Panc1 (cell line): ENCODE results near the gene RELT. TPM values are rescaled to one million over a fixed set of nuclear protein-coding genes. Genes with fewer than 3 reads are reported as not detected.

ENCODE experiments used
- ATAC-seq: fragments of 200-7000 bp; cut with Tn5 transposase; 2 replicates; pipeline ENCODE4 v1.9.1; 2020; ENCODE audit warnings: mild to moderate bottlenecking, moderate library complexity
- BruUV-seq: library from RNA; stranded (reverse); fragments of 400-500 nt; replicated peaks from 2 replicates; lab custom pipeline; 2021; lab: Mats Ljungman, UMichigan
- CTCF ChIA-PET: fragments of 300-600 bp; sonication (Branson Sonifier 250); formaldehyde crosslinking; loops from one replicate; lab custom pipeline; 2022; ENCODE audit warnings: antibody characterized with exemption; lab: Charles Lee
- POLR2A ChIA-PET: fragments of 300-600 bp; sonication (Branson Sonifier 250); formaldehyde crosslinking; loops from one replicate; lab custom pipeline; 2022; ENCODE audit warnings: antibody characterized with exemption; lab: Charles Lee
- DNase-seq: peaks from one replicate; pipeline ENCODE4 v3.0.0-alpha.2; 2010; ENCODE audit warnings: low read depth, low spot score
- H3K27ac ChIP-seq: 2 replicates; pipeline ENCODE4 v1.5.1; 2011; ENCODE audit warnings: mild to moderate bottlenecking, low read length, inconsistent platforms
- H3K27me3 ChIP-seq: fragments of 200-500 bp; sonication (Bioruptor generic); 2 replicates; pipeline ENCODE4 v1.6.0; 2014; ENCODE audit warnings: low read length, inconsistent platforms; ENCODE audit not compliant: control insufficient read depth, insufficient read depth
- H3K36me3 ChIP-seq: fragments of 200-500 bp; sonication (Bioruptor generic); 2 replicates; pipeline ENCODE4 v1.5.1; 2014; ENCODE audit warnings: inconsistent platforms, mild to moderate bottlenecking, low read length, moderate library complexity; ENCODE audit not compliant: control insufficient read depth, insufficient read depth
- H3K4me1 ChIP-seq: 2 replicates; pipeline ENCODE4 v1.5.1; 2011; ENCODE audit warnings: inconsistent platforms, mild to moderate bottlenecking, low read length, moderate library complexity; ENCODE audit not compliant: control insufficient read depth, insufficient read depth
- H3K4me3 ChIP-seq, 2 experiments: 2 replicates each; pipeline ENCODE4 v1.5.1; 2011 to 2012; ENCODE audit warnings: low read depth in 2 of 2, low read length in 2 of 2, mild to moderate bottlenecking in 2 of 2, inconsistent platforms in 1 of 2, moderate library complexity in 1 of 2
- H3K9me3 ChIP-seq: fragments of 200-500 bp; sonication (Bioruptor generic); 2 replicates; pipeline ENCODE4 v1.5.1; 2014; ENCODE audit warnings: low read depth, mild to moderate bottlenecking, inconsistent platforms, low read length, moderate library complexity; ENCODE audit not compliant: control insufficient read depth, insufficient read depth
- CTCF ChIP-seq: fragments of 450-650 bp; IDR thresholded peaks from 2 replicates; pipeline ENCODE4 v1.5.1; 2017; ENCODE audit warnings: mild to moderate bottlenecking
- POLR2AphosphoS5 ChIP-seq: IDR thresholded peaks from 2 replicates; pipeline ENCODE4 v1.6.1; 2012; ENCODE audit warnings: mild to moderate bottlenecking, low read depth, low read length, moderate library complexity
- SIN3A ChIP-seq: IDR thresholded peaks from 2 replicates; pipeline ENCODE4 v1.6.1; 2012; ENCODE audit warnings: low read depth, mild to moderate bottlenecking, low read length, moderate library complexity, borderline replicate concordance; ENCODE audit not compliant: insufficient read depth
- TCF7L2 ChIP-seq: IDR thresholded peaks from 2 replicates; pipeline ENCODE4 v1.6.1; 2011; ENCODE audit warnings: mild to moderate bottlenecking, low read depth, low read length, inconsistent platforms
- in situ Hi-C: cut with HindIII; loops from 2 replicates; pipeline ENCODE4 v1.10.0; 2016; ENCODE audit warnings: low sequenced_read_pairs, low pct_unique_long_range_greater_than_20kb
- intact Hi-C: fragments of 100-400 bp; cut with micrococcal nuclease; formaldehyde crosslinking; loops from one replicate; pipeline ENCODE4 v1.10.0; 2022; ENCODE audit not compliant: unreplicated experiment
- total RNA-seq: library from RNA; stranded (reverse); gene quantifications from one replicate; pipeline ENCODE4 v1.2.1, GENCODE V29; 2021; ENCODE audit not compliant: unreplicated experiment
- TF ChIP-seq, protein P1 (sequence below), 2 experiments: IDR thresholded peaks; 2 replicates each; pipeline ENCODE4 v1.6.1; 2011 to 2012; ENCODE audit warnings: low read depth in 2 of 2, control low read depth in 1 of 2, low read length in 1 of 2, mild to moderate bottlenecking in 1 of 2, moderate library complexity in 1 of 2; ENCODE audit not compliant: insufficient read depth in 1 of 2

RELT gene
- total RNA-seq, 1 experiment from 2014 or later = 11.3 TPM

DNA sequence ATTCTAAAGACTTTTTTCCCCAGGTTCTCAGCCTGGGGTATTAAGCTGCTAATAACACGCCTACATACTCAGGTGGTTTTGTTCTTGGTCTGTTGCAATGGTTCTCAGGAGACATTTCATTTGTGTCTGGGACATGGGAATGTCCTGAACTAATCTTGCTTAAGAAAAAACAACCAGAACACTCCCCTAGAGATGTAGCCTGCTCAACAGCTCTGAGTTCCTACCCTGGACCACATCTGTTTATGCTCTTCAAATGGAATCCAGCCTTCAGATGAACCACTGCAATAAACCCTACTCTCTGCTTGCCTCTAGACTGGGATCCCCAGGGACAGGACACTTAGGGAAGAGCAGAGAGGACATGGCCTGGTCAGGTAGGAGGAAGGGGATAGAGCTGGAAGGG is 29.9 kb downstream of the RELT start:
- no peaks in the 10 kb centered on the region for H3K9me3 ChIP-seq
- no peak for DNase-seq
- in situ Hi-C loops (no loop called here), intact Hi-C loops (no loop called here)
- H3K4me3 ChIP-seq = no peak overlapping the region
- H3K27ac ChIP-seq = no peak overlapping the region
- CTCF ChIA-PET = interaction anchor here (0.5 kb wide), 1 partner anchor 24 kb away, joined by 5 read pairs; no protein-coding TSS in a partner anchor
- ATAC-seq = no peak
- no TSS peak for BruUV-seq
- TF ChIP-seq TCF7L2 (no peak), SIN3A (no peak), CTCF (no peak)
- POLR2A ChIA-PET = no interaction called here
- H3K27me3 ChIP-seq = no peaks in the 10 kb centered on the region
- no peaks in the 10 kb centered on the region for H3K4me1 ChIP-seq
- H3K36me3 ChIP-seq = no peaks in the 10 kb centered on the region; the same call in 1 of the 2 replicates

GRCh38 chr11:73406619-73407018 is 30.4 kb downstream of the RELT start:
- intact Hi-C loops (no loop called here), in situ Hi-C loops (no loop called here)
- Histone ChIP-seq H3K36me3 (no peaks in the 10 kb centered on the region; the same call in 1 of the 2 replicates), H3K27me3 (no peaks in the 10 kb centered on the region), H3K4me1 (no peaks in the 10 kb centered on the region), H3K27ac (no peak overlapping the region), H3K4me3 (no peak overlapping the region), H3K9me3 (no peaks in the 10 kb centered on the region)
- CTCF ChIA-PET = interaction anchor here (0.9 kb wide), 1 partner anchor 56 kb away, joined by 3 read pairs; no protein-coding TSS in a partner anchor
- TF ChIP-seq POLR2AphosphoS5 (no peak), TCF7L2 (no peak), SIN3A (no peak), CTCF (no peak)
- TF ChIP-seq, protein P1, sequence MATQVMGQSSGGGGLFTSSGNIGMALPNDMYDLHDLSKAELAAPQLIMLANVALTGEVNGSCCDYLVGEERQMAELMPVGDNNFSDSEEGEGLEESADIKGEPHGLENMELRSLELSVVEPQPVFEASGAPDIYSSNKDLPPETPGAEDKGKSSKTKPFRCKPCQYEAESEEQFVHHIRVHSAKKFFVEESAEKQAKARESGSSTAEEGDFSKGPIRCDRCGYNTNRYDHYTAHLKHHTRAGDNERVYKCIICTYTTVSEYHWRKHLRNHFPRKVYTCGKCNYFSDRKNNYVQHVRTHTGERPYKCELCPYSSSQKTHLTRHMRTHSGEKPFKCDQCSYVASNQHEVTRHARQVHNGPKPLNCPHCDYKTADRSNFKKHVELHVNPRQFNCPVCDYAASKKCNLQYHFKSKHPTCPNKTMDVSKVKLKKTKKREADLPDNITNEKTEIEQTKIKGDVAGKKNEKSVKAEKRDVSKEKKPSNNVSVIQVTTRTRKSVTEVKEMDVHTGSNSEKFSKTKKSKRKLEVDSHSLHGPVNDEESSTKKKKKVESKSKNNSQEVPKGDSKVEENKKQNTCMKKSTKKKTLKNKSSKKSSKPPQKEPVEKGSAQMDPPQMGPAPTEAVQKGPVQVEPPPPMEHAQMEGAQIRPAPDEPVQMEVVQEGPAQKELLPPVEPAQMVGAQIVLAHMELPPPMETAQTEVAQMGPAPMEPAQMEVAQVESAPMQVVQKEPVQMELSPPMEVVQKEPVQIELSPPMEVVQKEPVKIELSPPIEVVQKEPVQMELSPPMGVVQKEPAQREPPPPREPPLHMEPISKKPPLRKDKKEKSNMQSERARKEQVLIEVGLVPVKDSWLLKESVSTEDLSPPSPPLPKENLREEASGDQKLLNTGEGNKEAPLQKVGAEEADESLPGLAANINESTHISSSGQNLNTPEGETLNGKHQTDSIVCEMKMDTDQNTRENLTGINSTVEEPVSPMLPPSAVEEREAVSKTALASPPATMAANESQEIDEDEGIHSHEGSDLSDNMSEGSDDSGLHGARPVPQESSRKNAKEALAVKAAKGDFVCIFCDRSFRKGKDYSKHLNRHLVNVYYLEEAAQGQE (IDR thresholded peaks at IDR 0.05; ENCODE audit: insufficient read depth in 1 of 2, low read depth in 2 of 2, low read length in 1 of 2) = no peak
- POLR2A ChIA-PET = no interaction called here
- no peak for ATAC-seq
- no peak for DNase-seq
- no TSS peak for BruUV-seq
